Sigmoid colon (tissue), 4 donors: ENCODE measurements around the gene ZER1.

ENCODE experiments used
- EP300 ChIP-seq, 4 donors: sonication (generic); formaldehyde crosslinking; IDR thresholded peaks; one replicate each; pipeline ENCODE4 v1.6.1; 2017; ENCODE audit warnings: antibody characterized with exemption in 4 of 4
- POLR2A ChIP-seq, 2 donors: fragments of 450-650 bp; IDR thresholded peaks; one replicate each; pipeline ENCODE4 v1.6.1; 2016; ENCODE audit warnings: antibody characterized with exemption in 2 of 2, mild to moderate bottlenecking in 2 of 2, moderate library complexity in 2 of 2
- POLR2AphosphoS5 ChIP-seq, 4 donors: sonication (generic); formaldehyde crosslinking; IDR thresholded peaks; one replicate each; pipeline ENCODE4 v1.6.1; 2017; ENCODE audit warnings: antibody characterized with exemption in 4 of 4
- TF ChIP-seq, protein P1 (sequence below), 4 experiments: fragments of 450-650 bp in 3 of 4; fragments of 200-600 bp in 1 of 4; IDR thresholded peaks; one replicate each; pipeline ENCODE4 v1.5.1; 2016 to 2019; ENCODE audit warnings: antibody characterized with exemption in 4 of 4, mild to moderate bottlenecking in 3 of 4, moderate library complexity in 2 of 4

DNA sequence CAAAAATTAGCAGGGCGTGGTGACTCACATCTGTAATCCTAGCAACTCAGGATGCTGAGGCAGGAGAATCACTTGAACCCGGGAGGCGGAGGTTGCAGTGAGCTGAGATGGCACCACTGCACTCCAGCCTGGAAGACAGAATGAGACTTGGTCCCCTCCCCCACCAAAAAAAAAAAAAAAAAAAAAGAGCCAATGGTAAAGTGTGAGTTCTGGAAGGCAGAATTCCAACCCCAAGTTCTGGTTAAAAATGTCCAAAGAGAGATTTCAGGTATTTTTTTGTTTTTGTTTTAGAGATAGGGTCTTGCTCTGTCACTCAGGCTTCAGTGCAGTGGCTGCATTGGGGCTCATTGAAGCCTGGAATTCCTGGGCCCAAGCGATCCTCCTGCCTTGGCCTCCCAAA is 84.3 kb downstream of the ZER1 start:
- TF ChIP-seq EP300 (IDR thresholded peaks at IDR 0.05): no peak
- TF ChIP-seq, protein P1, sequence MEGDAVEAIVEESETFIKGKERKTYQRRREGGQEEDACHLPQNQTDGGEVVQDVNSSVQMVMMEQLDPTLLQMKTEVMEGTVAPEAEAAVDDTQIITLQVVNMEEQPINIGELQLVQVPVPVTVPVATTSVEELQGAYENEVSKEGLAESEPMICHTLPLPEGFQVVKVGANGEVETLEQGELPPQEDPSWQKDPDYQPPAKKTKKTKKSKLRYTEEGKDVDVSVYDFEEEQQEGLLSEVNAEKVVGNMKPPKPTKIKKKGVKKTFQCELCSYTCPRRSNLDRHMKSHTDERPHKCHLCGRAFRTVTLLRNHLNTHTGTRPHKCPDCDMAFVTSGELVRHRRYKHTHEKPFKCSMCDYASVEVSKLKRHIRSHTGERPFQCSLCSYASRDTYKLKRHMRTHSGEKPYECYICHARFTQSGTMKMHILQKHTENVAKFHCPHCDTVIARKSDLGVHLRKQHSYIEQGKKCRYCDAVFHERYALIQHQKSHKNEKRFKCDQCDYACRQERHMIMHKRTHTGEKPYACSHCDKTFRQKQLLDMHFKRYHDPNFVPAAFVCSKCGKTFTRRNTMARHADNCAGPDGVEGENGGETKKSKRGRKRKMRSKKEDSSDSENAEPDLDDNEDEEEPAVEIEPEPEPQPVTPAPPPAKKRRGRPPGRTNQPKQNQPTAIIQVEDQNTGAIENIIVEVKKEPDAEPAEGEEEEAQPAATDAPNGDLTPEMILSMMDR (IDR thresholded peaks at IDR 0.05): no peak
- no peak for TF ChIP-seq POLR2AphosphoS5 (IDR thresholded peaks at IDR 0.05)
- TF ChIP-seq POLR2A (IDR thresholded peaks at IDR 0.05): no peak
